HG02678 (cell line): ENCODE results near the gene CCDC191.

Experiments
- ATAC-seq: cut with Tn5 transposase; IDR thresholded peaks from one replicate; pipeline ENCODE4 v1.9.1; 2021; ENCODE audit warnings: mild to moderate bottlenecking, moderate library complexity; ENCODE audit not compliant: unreplicated experiment

CCDC191 gene

DNA sequence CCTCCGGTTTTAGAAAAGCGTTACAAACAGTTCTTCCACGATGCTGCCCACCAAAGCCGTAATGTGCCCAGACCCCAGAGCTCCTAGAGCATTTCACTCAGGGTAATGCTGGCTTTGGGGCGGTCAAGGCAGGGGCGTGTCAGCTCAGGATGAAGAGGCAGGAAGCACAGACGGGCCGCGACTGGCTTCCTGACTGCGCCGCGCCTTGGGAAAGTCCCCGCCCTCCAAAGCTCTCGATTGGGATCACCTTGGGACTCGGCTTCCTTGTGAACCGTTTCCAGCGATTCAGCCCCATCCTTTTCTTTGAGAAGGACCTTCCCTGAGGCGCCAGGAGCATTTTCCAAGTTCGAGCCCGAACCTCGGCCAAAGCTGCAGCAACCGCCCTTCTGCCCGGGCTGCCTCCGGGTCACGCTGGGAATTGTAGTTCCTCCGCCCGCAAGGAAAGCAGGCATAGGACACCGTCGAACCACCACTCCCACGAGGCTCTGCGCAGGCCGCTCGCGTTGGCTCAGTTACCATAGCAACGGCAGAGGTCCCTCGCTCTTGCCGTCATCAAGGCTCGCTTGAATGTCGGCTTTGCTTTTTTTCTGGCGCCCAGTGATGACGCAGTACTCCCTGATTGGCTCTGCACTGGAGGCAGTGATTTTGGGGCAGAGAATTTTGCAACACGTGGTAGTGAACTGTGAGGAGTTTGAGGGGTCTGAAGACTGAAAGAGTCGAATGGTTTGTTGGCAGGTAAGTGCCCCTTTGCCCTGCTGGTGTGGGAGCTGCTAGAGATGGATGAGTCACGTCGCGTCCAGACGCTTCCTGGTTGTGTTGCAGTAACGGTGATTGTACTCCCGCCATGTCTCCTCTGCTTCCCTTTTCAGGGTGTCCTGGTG, at the start of gene CCDC191, which contains the start of gene QTRT2:
CCDC191 (minus strand) TSS at position 397 of the 881 bp plus-strand sequence; CDS start at position 337, 60 bp downstream.
QTRT2 (plus strand) TSS at position 608 of the 881 bp plus-strand sequence. CDS start 8,521 bp downstream, outside the sequence.
- peak; percentile 97 for ATAC-seq

DNA sequence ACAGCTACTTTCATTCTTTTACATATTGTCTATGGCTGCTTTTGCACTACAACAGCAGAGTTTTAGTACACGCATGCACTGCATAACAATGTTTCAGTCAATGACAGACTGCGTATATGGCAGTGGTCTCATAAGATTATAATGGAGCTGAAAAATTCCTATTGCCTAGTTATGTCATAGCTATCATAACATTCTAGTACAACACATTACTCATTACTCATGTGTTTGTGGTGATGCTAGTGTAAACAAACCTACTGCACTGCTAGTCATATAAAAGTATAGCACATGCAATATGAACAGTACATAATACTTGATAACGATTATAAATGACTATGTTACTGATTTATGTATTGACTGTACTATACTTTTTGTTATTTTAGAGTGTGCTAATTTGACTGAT, 48.1 kb upstream of the CCDC191 start:
- ATAC-seq, result no peak

- no peak for ATAC-seq
These were observed 47.5 kb upstream of the CCDC191 start for GRCh38 chr3:114103858-114104257.

GRCh38 chr3:114103181-114103580, 46.9 kb upstream of the CCDC191 start:
- no peak for ATAC-seq

- ATAC-seq, result no peak
These were observed 44.8 kb upstream of the CCDC191 start for GRCh38 chr3:114101101-114101500.

DNA sequence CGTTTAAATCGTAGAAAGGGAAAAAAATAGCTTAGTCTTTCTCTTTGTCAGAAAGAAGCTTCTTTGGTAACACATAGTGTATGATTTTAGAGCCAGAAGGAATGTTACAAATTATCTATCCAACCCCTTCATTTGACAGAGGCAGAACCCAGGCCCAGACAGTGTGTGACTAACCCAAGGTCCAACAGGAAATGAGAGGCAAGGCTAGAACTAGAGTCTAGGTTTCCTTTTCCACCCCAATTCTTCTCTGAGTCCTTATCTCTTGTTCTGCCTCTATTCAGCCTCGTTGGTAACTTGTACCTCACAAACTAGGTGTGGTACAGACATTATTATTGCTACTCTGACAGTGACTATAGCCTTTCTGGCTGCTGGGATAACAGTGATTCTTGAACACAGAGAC, 39.5 kb upstream of the CCDC191 start:
- no peak for ATAC-seq

DNA sequence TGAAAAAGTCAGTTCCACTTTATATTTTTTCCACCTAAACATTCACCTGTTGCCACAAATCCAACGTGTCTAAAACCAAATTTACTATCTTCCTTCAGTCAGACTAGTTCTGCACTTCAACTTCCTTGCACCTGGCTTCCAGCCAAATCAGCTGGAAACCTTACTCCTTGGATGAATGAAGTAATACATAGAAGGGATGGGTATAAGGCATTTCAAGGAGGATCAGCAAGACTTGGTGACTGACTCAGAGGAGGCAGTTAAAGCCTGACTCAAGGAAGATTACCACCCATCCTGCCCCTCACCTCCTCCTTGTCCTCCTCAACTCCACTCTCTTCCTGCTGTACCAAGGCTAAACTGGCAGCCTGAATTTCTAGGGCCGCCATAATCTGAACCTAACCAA, 37.3 kb upstream of the CCDC191 start:
- no peak for ATAC-seq

DNA sequence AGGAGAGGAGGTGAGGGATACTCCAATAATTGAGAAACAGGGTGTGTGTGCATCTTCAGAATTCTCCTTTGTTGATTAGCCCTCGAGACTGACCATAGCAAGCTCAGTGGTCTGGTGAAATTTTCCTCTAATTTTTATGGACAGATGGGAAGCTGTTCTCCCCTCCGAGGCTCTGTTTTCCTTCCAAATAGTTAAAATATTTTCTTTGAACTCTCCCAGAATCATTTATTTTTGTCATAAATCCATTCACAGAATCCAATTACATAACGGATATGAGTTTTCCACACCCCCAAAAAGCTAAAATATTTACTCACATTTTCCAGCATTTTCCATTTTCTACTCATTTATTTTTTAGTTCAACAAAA, 36.7 kb upstream of the CCDC191 start:
- no peak for ATAC-seq

DNA sequence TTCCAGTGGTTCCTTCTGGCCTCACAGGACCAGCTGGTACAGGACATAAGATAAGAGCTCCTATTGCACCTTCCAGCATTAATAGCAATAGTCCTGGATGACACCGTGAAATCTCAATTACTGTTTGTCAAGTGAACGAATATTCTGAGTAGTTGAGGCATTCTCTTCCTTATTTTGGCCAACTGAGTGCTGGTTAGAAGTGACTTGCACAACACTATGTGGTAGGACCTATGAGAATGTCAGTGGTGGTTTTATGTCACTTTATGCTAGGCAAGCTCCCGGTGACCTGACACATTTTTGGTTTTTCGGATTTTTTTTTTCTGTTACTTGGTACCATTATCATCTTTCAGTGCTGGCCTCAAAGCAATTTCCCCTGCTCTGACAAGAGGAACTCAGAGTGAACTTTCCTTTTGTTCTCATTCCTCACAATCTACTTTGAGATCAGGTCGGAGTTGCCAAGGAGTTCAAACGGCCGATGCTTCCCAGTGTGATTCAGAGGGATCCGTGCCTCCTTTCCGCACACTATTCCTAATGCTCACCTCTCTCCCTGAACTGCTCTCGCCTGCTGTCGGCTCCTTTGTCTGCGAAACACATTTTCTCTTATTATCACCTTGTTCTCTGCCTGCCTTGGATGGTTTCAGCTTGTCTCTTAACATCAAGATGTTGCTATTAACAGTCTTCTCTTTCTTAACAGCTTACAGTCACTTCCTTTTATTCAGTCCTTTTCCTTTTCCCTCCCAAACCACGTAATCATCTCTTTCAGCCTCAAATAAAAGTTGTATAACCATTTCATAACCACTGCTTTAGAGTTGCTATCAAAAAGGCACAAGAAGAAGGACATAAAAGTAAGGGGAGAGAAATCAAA, 36.1 kb upstream of the CCDC191 start:
- ATAC-seq, result no peak

DNA sequence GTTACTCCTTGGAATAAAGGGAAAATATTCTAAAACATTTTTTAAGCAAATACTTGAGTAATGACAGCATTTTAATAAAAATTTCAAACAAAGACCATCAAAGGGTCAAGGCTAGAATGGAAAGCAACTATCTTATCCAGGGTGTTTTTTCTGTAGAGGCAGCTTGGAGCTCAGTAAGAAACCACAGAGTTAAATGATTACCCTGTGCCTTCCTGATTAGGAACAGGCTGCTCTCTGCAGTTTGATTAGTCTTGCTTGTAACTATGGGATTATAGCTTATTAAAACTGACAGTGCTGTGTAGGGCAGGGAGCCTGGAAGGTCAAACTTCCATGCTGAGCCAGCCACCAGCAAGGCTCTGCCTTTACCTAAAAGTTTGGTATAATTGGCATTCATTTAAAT, 33.3 kb upstream of the CCDC191 start:
- ATAC-seq, result no peak

DNA sequence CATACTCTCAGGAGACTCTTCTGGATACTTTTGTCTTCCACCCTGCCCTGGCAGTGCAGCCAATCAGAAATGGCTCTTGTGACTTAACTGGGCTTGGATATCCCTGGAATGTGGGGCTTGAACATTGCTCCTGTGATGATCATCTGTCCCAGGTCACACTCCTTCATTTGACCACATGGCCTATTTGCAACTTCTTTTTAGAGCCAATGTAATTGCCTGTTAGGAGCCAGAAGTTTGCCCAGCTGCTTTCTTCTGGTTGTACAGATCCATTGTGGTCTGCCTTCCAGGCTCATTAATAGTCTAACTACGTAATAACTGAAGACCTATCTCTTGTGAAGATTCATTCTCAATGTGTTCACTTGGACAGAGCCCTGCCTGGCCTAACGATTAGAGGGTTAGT, 30.0 kb upstream of the CCDC191 start:
- ATAC-seq, result no peak

GRCh38 chr3:114083112-114083511, 26.8 kb upstream of the CCDC191 start:
- ATAC-seq, result no peak

GRCh38 chr3:114081037-114081436, 24.7 kb upstream of the CCDC191 start:
- ATAC-seq, result no peak

- no peak for ATAC-seq
These were observed 23.9 kb upstream of the CCDC191 start for GRCh38 chr3:114080201-114080600.

GRCh38 chr3:114079761-114080160, 23.4 kb upstream of the CCDC191 start:
- no peak for ATAC-seq

GRCh38 chr3:114078126-114078525, 21.8 kb upstream of the CCDC191 start:
- ATAC-seq, result no peak

DNA sequence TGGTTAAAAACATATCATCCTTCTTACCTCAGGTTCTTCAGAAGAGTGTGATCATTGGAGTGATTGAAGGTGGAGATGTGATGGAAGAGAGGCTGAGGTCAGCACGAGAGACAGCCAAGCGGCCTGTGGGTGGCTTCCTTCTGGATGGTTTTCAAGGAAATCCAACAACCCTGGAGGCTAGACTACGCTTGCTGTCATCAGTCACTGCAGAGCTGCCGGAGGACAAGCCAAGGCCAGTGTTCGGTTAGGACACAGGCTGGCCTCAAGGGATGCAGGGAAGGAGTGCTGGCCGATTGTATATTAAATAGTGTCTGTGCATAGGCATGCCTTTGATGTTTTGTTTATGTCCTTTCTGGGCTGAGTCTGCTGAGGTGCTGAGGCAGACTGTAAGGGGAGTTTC, 20.4 kb upstream of the CCDC191 start:
- ATAC-seq, result no peak

DNA sequence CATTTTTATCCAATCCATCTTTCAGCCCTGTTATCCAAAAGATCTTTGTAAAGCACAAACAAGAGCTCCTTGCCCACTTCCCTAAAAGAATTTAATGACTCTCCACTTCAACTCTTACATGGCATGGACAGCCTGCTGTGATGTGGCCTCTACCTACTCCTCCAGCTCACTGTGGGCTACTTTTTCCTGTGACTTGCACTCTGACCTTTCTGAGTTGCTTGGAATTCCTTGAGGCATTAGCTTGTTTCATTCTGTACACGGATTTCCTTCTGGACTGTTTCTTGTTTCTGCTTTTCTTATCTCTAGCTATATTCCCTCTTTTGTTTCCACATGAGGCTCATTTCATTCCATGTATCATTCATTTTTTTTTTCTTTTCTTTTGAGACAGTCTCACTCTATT, 15.5 kb upstream of the CCDC191 start:
- ATAC-seq, result no peak

DNA sequence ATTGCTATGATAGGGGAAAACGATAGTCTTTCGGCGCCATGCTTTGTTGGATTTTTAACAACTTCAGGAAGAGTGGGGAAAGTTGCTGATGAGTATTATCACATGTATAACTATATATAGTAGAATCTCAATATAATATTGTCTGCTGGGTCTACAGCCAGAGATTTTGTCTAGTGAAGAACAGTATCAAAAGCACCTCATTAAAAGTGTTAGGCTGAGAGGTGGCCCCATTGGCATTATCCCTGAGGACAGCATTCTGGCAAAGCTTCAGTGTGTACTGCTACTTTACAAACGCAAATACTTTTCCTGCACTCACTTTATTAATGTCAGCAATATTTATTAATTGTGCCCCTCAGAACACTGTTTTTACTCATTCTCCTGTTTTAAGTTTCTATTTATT, 12.0 kb upstream of the CCDC191 start:
- no peak for ATAC-seq

DNA sequence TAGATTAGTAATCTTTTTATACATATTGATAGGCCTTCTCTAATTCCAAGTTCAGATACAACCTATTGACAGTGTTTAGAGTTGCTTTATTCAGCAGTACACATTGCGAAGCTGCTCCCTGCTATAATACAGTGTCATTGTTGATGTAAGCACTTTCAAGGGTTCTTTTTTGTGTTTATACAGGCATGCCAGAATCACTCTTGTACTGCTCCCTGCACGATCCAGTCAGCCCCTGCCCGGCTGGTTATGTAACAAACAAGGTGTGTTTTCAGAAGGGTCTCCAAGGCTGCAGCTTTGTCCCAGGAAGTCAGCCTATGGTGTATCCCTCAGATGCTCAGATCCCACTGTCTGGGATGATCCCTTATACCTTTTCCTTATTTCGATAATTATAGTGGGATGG, 11.5 kb upstream of the CCDC191 start:
- ATAC-seq, result no peak

DNA sequence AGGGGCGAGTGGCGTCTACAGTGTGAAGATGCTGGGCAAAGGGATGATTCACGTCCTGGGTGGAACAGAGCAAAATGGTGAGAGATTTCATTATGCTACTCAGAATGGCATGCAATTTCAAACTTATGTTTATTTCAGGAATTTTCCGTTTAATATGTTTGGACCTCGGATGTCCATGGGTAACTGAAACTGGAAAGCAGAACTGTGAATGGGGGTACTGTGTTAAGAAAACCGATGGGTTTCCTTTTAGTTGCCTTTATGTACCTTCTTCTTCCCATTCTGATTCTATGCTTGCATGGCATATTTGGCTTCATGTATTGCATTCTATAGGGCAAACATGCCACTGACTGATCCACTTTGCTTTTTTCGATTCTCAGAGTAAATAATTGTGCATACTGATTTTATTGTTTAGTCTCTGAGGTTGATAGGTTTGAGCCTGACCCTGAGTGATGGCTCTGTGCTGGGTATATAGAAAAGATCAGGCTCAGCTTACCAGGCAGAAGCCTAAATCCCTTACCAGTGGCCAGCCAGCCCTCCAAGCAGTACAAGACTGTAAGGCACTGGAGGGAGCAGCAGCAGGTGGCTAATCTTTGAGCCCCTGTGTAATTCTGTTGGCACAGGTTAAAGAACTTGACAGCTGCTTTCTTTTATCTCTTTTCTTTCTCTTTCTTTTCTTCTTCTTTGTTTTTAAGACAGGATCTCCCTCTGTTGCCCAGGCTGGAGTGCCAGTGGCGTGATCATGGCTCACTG, 4.8 kb upstream of the CCDC191 start:
- ATAC-seq, result no peak
